ENCODE measurements around the gene TUBG2.

Gene TUBG2

GRCh38 chr17:42673266-42673884 lies 14.3 kb downstream of the TUBG2 start:
- H3K4me3 ChIP-seq (ENCODE audit: low read depth, low read length) = peak overlapping the region; percentile 96

GRCh38 chr17:42673885-42674754 lies 15.0 kb downstream of the TUBG2 start:
- Histone ChIP-seq H3K4me1 (ENCODE audit: control insufficient read depth, insufficient read depth, low read length) (peaks cover 65% of the 10 kb centered on the region), H3K27me3 (ENCODE audit: control insufficient read depth, insufficient read depth, low read length) (peaks cover 53% of the 10 kb centered on the region), H3K9me3 (ENCODE audit: control insufficient read depth, insufficient read depth, low read depth, low read length) (no peaks in the 10 kb centered on the region), H3K9ac (ENCODE audit: low read length) (peak overlapping the region; percentile 27), H3K27ac (ENCODE audit: low read depth, low read length) (no peak overlapping the region), H3K36me3 (ENCODE audit: control insufficient read depth, insufficient read depth, low read length) (peaks cover 6% of the 10 kb centered on the region), H3K4me3 (ENCODE audit: low read depth, low read length) (peak overlapping the region; percentile 96)

More at GRCh38 chr17:42673266-42673884, 14.3 kb downstream of the TUBG2 start:
- peaks cover 8% of the 10 kb centered on the region for H3K36me3 ChIP-seq (ENCODE audit: control insufficient read depth, insufficient read depth, low read length)
- H3K27me3 ChIP-seq (ENCODE audit: control insufficient read depth, insufficient read depth, low read length) = peaks cover 53% of the 10 kb centered on the region
- H3K9me3 ChIP-seq (ENCODE audit: control insufficient read depth, insufficient read depth, low read depth, low read length) = no peaks in the 10 kb centered on the region
- no peak overlapping the region for H3K27ac ChIP-seq (ENCODE audit: low read depth, low read length)
- peaks cover 63% of the 10 kb centered on the region for H3K4me1 ChIP-seq (ENCODE audit: control insufficient read depth, insufficient read depth, low read length)
- H3K9ac ChIP-seq (ENCODE audit: low read length) = no peak overlapping the region

DNA sequence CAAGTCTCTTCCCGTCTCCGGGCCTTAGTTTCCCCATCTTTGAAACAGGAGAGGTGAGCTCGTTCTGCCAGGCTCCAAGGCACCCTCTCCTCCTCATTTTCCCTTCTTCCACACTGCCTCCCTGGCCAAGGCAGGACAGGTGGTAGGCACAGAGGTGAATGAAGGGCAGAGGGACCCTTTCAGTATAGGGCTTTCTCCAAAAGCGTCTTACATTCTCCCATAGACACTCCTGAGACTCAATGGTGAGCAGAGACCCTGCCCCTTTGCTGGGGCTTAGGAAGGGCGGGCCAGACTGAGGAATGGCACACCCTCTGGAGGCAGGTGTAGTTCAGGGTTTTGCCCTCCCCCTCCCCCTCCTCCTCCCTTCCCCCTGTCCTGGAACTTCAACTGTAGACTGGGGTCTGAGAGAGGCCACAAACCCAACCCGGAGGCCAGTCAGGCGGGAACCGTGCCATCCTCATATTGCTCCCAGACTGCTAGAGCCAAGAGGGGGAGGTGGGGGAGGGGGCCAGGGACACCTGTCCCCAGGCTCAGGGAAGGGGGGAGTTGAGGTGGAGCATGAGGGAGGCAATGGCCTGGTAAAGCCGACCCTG lies 15.8 kb downstream of the TUBG2 start:
- H3K9ac ChIP-seq (ENCODE audit: low read length) = peak overlapping the region; percentile 27
- H3K4me3 ChIP-seq (ENCODE audit: low read depth, low read length) = peak overlapping the region; percentile 96
- H3K27me3 ChIP-seq (ENCODE audit: control insufficient read depth, insufficient read depth, low read length) = peaks cover 53% of the 10 kb centered on the region
- no peak overlapping the region for H3K27ac ChIP-seq (ENCODE audit: low read depth, low read length)
- H3K36me3 ChIP-seq (ENCODE audit: control insufficient read depth, insufficient read depth, low read length) = no peaks in the 10 kb centered on the region
- H3K9me3 ChIP-seq (ENCODE audit: control insufficient read depth, insufficient read depth, low read depth, low read length) = no peaks in the 10 kb centered on the region
- peaks cover 64% of the 10 kb centered on the region for H3K4me1 ChIP-seq (ENCODE audit: control insufficient read depth, insufficient read depth, low read length)

DNA sequence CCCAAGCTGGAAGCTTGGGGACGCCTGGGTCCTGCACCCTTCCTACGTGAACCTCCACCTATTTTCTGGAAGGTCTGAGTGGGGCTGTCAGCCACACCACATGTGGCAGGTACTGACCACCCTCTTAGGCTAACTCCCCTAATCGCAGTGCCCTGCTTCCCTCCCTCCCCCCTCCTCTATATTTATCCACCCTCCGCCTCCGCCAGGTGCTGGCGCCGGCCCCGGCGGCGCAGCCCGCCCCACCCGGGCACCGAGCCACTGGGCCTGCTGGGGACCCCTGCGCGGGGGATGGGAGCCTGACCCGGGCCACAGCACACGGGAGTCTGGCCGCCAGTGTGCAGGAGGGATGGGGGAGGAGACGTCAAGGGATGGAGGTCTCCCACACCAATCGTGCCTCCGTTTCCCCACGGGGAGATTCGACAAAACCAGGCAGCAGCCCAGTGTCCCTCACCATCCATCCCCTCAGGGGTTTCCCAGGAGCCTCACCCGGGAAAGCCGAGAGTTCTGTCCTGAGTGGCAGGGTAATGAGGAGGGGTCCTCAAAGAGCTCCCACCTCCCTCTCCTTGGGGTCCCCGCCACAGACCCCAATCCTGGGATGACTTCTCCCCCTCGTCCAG lies 16.4 kb downstream of the TUBG2 start:
- Histone ChIP-seq H3K36me3 (ENCODE audit: control insufficient read depth, insufficient read depth, low read length) (no peaks in the 10 kb centered on the region), H3K27ac (ENCODE audit: low read depth, low read length) (no peak overlapping the region), H3K9ac (ENCODE audit: low read length) (peak overlapping the region; percentile 81), H3K9me3 (ENCODE audit: control insufficient read depth, insufficient read depth, low read depth, low read length) (no peaks in the 10 kb centered on the region), H3K27me3 (ENCODE audit: control insufficient read depth, insufficient read depth, low read length) (peaks cover 59% of the 10 kb centered on the region), H3K4me3 (ENCODE audit: low read depth, low read length) (peak overlapping the region; percentile 96), H3K4me1 (ENCODE audit: control insufficient read depth, insufficient read depth, low read length) (peaks cover 66% of the 10 kb centered on the region)

GRCh38 chr17:42675965-42676423 lies 16.9 kb downstream of the TUBG2 start:
- Histone ChIP-seq H3K27me3 (ENCODE audit: control insufficient read depth, insufficient read depth, low read length) (peaks cover 58% of the 10 kb centered on the region), H3K27ac (ENCODE audit: low read depth, low read length) (no peak overlapping the region; the same call in 1 of the 2 replicates), H3K9me3 (ENCODE audit: control insufficient read depth, insufficient read depth, low read depth, low read length) (no peaks in the 10 kb centered on the region), H3K36me3 (ENCODE audit: control insufficient read depth, insufficient read depth, low read length) (no peaks in the 10 kb centered on the region), H3K4me1 (ENCODE audit: control insufficient read depth, insufficient read depth, low read length) (peaks cover 65% of the 10 kb centered on the region), H3K9ac (ENCODE audit: low read length) (peak overlapping the region; percentile 81), H3K4me3 (ENCODE audit: low read depth, low read length) (peak overlapping the region; percentile 96)

- H3K4me1 ChIP-seq (ENCODE audit: control insufficient read depth, insufficient read depth, low read length) = peaks cover 63% of the 10 kb centered on the region
- peak within 1 kb of the TSS; percentile 96 for H3K4me3 ChIP-seq (ENCODE audit: low read depth, low read length)
- peaks cover 55% of the 10 kb centered on the region for H3K27me3 ChIP-seq (ENCODE audit: control insufficient read depth, insufficient read depth, low read length)
- no peaks in the 10 kb centered on the region for H3K9me3 ChIP-seq (ENCODE audit: control insufficient read depth, insufficient read depth, low read depth, low read length)
- peak within 1 kb of the TSS; percentile 82; the same call in 1 of the 2 replicates for H3K27ac ChIP-seq (ENCODE audit: low read depth, low read length)
- no peaks in the 10 kb centered on the region for H3K36me3 ChIP-seq (ENCODE audit: control insufficient read depth, insufficient read depth, low read length)
- peak within 1 kb of the TSS; percentile 97 for H3K9ac ChIP-seq (ENCODE audit: low read length)
Measured at GRCh38 chr17:42676424-42677011, 17.4 kb downstream of the TUBG2 start, which contains the start of gene PLEKHH3. PLEKHH3 (minus strand) TSS chr17:42676994; CDS start chr17:42676563, 431 bp downstream.

DNA sequence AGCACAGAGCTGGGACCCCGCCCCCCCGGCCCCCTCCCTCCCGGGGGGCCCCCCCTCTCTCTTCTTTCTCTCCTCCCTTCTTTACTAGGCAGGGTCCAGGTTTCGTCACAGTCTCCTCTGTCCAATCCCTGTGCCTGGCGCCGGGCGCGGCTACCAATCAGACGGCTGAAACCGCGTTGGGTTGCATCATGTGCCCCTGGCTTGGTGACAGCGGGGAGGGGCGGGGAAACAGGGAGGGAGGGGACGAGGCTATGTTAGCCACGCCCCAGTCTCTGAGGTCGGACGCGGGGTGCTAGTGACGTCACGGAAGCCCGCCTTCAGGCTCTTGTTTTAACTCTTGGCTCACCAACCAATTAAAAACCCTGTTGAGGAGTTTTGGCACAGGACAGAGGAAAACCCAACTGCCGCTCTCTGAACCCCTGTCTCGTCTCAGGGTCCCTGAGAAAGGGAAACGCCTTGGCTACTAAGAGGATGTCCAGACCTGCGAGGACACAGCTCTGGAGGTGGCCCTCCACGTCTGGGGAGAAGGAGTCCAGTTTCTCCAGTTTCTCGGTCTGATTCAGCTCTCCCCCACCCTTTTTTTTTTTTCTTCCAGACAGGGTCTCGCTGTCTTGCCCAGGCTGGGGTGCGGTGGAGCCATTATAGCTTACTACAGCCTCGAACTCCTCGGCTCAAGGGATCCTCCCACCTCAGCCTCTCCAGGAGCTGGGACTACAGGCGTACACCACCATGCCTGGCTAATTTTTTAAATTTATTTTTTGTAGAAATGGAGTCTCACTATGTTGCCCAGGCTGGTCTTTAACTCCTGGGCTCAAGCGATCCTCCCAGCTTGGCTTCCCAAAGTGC lies 18.2 kb downstream of the TUBG2 start:
- Histone ChIP-seq H3K4me3 (ENCODE audit: low read depth, low read length) (peak overlapping the region; percentile 96), H3K9me3 (ENCODE audit: control insufficient read depth, insufficient read depth, low read depth, low read length) (no peaks in the 10 kb centered on the region), H3K27ac (ENCODE audit: low read depth, low read length) (peak overlapping the region; percentile 82; the same call in 1 of the 2 replicates), H3K36me3 (ENCODE audit: control insufficient read depth, insufficient read depth, low read length) (no peaks in the 10 kb centered on the region), H3K27me3 (ENCODE audit: control insufficient read depth, insufficient read depth, low read length) (peaks cover 48% of the 10 kb centered on the region), H3K4me1 (ENCODE audit: control insufficient read depth, insufficient read depth, low read length) (peaks cover 59% of the 10 kb centered on the region), H3K9ac (ENCODE audit: low read length) (peak overlapping the region; percentile 97)

- peak overlapping the region; percentile 71 for H3K4me3 ChIP-seq (ENCODE audit: low read depth, low read length)
- peak overlapping the region; percentile 94 for H3K27ac ChIP-seq (ENCODE audit: low read depth, low read length)
- H3K9ac ChIP-seq (ENCODE audit: low read length) = peak overlapping the region; percentile 97
- no peaks in the 10 kb centered on the region for H3K9me3 ChIP-seq (ENCODE audit: control insufficient read depth, insufficient read depth, low read depth, low read length)
- no peaks in the 10 kb centered on the region for H3K36me3 ChIP-seq (ENCODE audit: control insufficient read depth, insufficient read depth, low read length)
- peaks cover 46% of the 10 kb centered on the region for H3K27me3 ChIP-seq (ENCODE audit: control insufficient read depth, insufficient read depth, low read length)
- H3K4me1 ChIP-seq (ENCODE audit: control insufficient read depth, insufficient read depth, low read length) = peaks cover 52% of the 10 kb centered on the region
Measured at GRCh38 chr17:42677921-42678781, 19.1 kb downstream of the TUBG2 start.

GRCh38 chr17:42678951-42679491 lies 19.9 kb downstream of the TUBG2 start:
- peak overlapping the region; percentile 97 for H3K9ac ChIP-seq (ENCODE audit: low read length)
- H3K4me3 ChIP-seq (ENCODE audit: low read depth, low read length) = peak overlapping the region; percentile 71
- peaks cover 47% of the 10 kb centered on the region for H3K27me3 ChIP-seq (ENCODE audit: control insufficient read depth, insufficient read depth, low read length)
- H3K9me3 ChIP-seq (ENCODE audit: control insufficient read depth, insufficient read depth, low read depth, low read length) = no peaks in the 10 kb centered on the region
- peaks cover 52% of the 10 kb centered on the region for H3K4me1 ChIP-seq (ENCODE audit: control insufficient read depth, insufficient read depth, low read length)
- H3K27ac ChIP-seq (ENCODE audit: low read depth, low read length) = peak overlapping the region; percentile 94; the same call in 1 of the 2 replicates
- H3K36me3 ChIP-seq (ENCODE audit: control insufficient read depth, insufficient read depth, low read length) = no peaks in the 10 kb centered on the region

Data from HUES6 (cell line).